HCT116 (cell line): ENCODE measurements around the gene CYSLTR2.

Experiments
- CBX3 ChIP-seq: IDR thresholded peaks from 2 replicates; pipeline ENCODE4 v1.6.1; 2012; ENCODE audit warnings: low read depth
- JUND ChIP-seq: IDR thresholded peaks from 2 replicates; pipeline ENCODE4 v1.6.1; 2012
- POLR2A ChIP-seq: IDR thresholded peaks from 2 replicates; pipeline ENCODE4 v1.7.0; 2011; ENCODE audit warnings: borderline replicate concordance; ENCODE audit not compliant: insufficient read depth, insufficient read length; ENCODE audit errors: extremely low read depth
- POLR2AphosphoS5 ChIP-seq: IDR thresholded peaks from 2 replicates; pipeline ENCODE4 v1.6.1; 2011; ENCODE audit warnings: mild to moderate bottlenecking, low read depth, low read length, moderate library complexity
- ZFX ChIP-seq: fragments of 450-650 bp; IDR thresholded peaks from 2 replicates; pipeline ENCODE4 v1.6.1; 2017

DNA sequence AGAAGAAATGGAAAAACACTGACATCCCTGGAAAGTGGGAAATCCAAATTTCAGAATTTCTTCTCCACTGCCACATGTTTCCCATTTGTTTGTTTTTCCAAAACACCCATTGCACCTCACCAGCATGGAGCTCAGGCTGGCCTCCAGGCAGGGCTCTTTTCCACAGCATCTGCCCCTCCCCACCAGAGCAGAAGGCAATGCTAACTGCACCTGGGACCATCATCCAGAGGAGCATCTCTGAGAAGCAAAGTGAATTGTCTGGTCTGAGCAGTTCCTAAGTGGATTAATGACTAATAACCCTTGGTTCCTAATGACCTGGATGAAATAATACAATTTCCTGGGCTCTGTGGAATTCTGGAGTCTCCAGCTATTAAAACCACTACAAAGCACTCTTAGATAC is 8.8 kb upstream of the CYSLTR2 start:
- TF ChIP-seq CBX3 (no peak), POLR2AphosphoS5 (no peak), JUND (no peak), POLR2A (no peak), ZFX (no peak)
